ENCODE measurements around the gene SGMS1.
"Not testable (repeated sequence)": the region's sequence is repeated elsewhere in the genome, so short reads cannot be mapped to it uniquely, and the experiment has no call there.

- TF ChIP-seq CTCF, POLR2A, POLR2AphosphoS5 (IDR thresholded peaks at IDR 0.05): not testable (repeated sequence)
These were observed 47.9 kb upstream of the SGMS1 start for GRCh38 chr10:50671645-50672044.

All from prostate gland (tissue), 2 donors.